B cell (primary cell): ENCODE data around the gene HOMER3. TPM values are rescaled to one million over a fixed set of nuclear protein-coding genes. Genes with fewer than 3 reads are reported as not detected.

Experiments
- ATAC-seq: fragments of 200-7000 bp; cut with Tn5 transposase; one replicate; pipeline ENCODE4 v1.10.0; 2021; ENCODE audit warnings: low read depth, mild to moderate bottlenecking, moderate number of reproducible peaks, moderate library complexity
- CTCF ChIA-PET: fragments of 350-600 bp; sonication (Branson Sonifier 250); formaldehyde crosslinking; loops from one replicate; lab custom pipeline; 2021; ENCODE audit warnings: antibody characterized with exemption, inconsistent platforms; lab: Charles Lee
- POLR2A ChIA-PET: fragments of 350-600 bp; sonication (Branson Sonifier 250); formaldehyde crosslinking; loops from one replicate; lab custom pipeline; 2021; ENCODE audit warnings: antibody characterized with exemption; lab: Charles Lee
- DNase-seq: peaks from one replicate; pipeline ENCODE4 v3.0.0; 2013
- H2AFZ ChIP-seq: 2 replicates; pipeline ENCODE4 v1.6.1; 2012; ENCODE audit warnings: mild to moderate bottlenecking, low read depth, low read length; ENCODE audit not compliant: insufficient read depth, poor library complexity, severe bottlenecking
- H3K27ac ChIP-seq, 2 donors: 1 replicate in 1 of 2; 2 replicates in 1 of 2; pipeline ENCODE4 v1.5.1; 2012 to 2013; ENCODE audit warnings: low read length in 2 of 2, mild to moderate bottlenecking in 2 of 2, moderate library complexity in 1 of 2
- H3K27me3 ChIP-seq, 4 experiments: fragments of 200-600 bp in 1 of 4; sonication (generic) in 1 of 4; replicated peaks in 1 of 4; 1 replicate in 2 of 4; 2 replicates in 2 of 4; pipeline versions ENCODE4 v1.6.1 to v1.7.0; 2013 to 2016; ENCODE audit warnings: low read length in 3 of 4, mild to moderate bottlenecking in 2 of 4, mixed read lengths in 1 of 4, moderate library complexity in 1 of 4; ENCODE audit not compliant: insufficient read depth in 4 of 4, control insufficient read depth in 3 of 4; ENCODE audit errors: control extremely low read depth in 1 of 4
- H3K36me3 ChIP-seq, 2 experiments: replicated peaks in 1 of 2; 1 replicate in 1 of 2; 2 replicates in 1 of 2; pipeline versions ENCODE4 v1.6.1 to v1.7.1; 2013; ENCODE audit warnings: low read length in 1 of 2; ENCODE audit not compliant: insufficient read depth in 2 of 2, control insufficient read depth in 1 of 2; ENCODE audit errors: control extremely low read depth in 1 of 2, extremely low read depth in 1 of 2
- H3K4me1 ChIP-seq, 2 donors: fragments of 200-600 bp in 1 of 2; sonication (generic) in 1 of 2; 1 replicate in 1 of 2; 2 replicates in 1 of 2; pipeline versions ENCODE4 v1.5.1 to v1.6.1; 2013 to 2017; ENCODE audit warnings: low read length in 2 of 2; ENCODE audit not compliant: control insufficient read depth in 2 of 2, insufficient read depth in 2 of 2
- H3K4me2 ChIP-seq: replicated peaks from 2 replicates; pipeline ENCODE3; 2012; ENCODE audit warnings: mild to moderate bottlenecking, low read depth, low read length; ENCODE audit not compliant: poor library complexity, severe bottlenecking
- H3K4me3 ChIP-seq, 5 experiments: fragments of 200-600 bp in 1 of 5; sonication (generic) in 1 of 5; 1 replicate in 3 of 5; 2 replicates in 2 of 5; pipeline versions ENCODE4 v1.5.1 to v1.7.0; 2011 to 2016; ENCODE audit warnings: low read length in 4 of 5, mild to moderate bottlenecking in 4 of 5, low read depth in 2 of 5, control low read depth in 1 of 5, moderate library complexity in 1 of 5; ENCODE audit not compliant: insufficient read depth in 1 of 5; ENCODE audit errors: control extremely low read depth in 1 of 5, extremely low read depth in 1 of 5
- H3K79me2 ChIP-seq: fragments of 200-600 bp; sonication (generic); one replicate; pipeline ENCODE4 v1.6.0; 2016; ENCODE audit warnings: low read length; ENCODE audit not compliant: control insufficient read depth, insufficient read depth
- H3K9ac ChIP-seq: fragments of 200-600 bp; sonication (generic); 2 replicates; pipeline ENCODE4 v1.6.1; 2017; ENCODE audit warnings: mild to moderate bottlenecking, low read length, moderate library complexity
- H3K9me3 ChIP-seq, 3 donors: one replicate each; pipeline versions ENCODE4 v1.6.1 to v1.7.1; 2013; ENCODE audit warnings: low read length in 2 of 3; ENCODE audit not compliant: control insufficient read depth in 2 of 3, insufficient read depth in 1 of 3; ENCODE audit errors: control extremely low read depth in 1 of 3
- H4K20me1 ChIP-seq: 2 replicates; pipeline ENCODE4 v1.6.0; 2012; ENCODE audit warnings: mild to moderate bottlenecking, low read length; ENCODE audit not compliant: insufficient read depth, control insufficient read depth, poor library complexity, severe bottlenecking
- H3K27ac Mint-ChIP-seq: one replicate; pipeline ENCODE4 v1.8.0; 2021; ENCODE audit warnings: mixed read lengths
- H3K27me3 Mint-ChIP-seq: one replicate; pipeline ENCODE4 v1.8.0; 2021; ENCODE audit warnings: mixed read lengths
- H3K4me1 Mint-ChIP-seq: one replicate; pipeline ENCODE4 v1.8.0; 2021; ENCODE audit warnings: mixed read lengths
- H3K4me3 Mint-ChIP-seq: one replicate; pipeline ENCODE4 v1.8.0; 2021; ENCODE audit warnings: mixed read lengths
- H3K9me3 Mint-ChIP-seq: one replicate; pipeline ENCODE4 v1.8.0; 2022; ENCODE audit warnings: mixed read lengths; ENCODE audit not compliant: insufficient read depth
- CTCF ChIP-seq: fragments of 200-600 bp; IDR thresholded peaks from one replicate; pipeline ENCODE4 v1.8.0; 2022; ENCODE audit warnings: antibody characterized with exemption, mild to moderate bottlenecking
- EZH2 ChIP-seq: IDR thresholded peaks from 2 replicates; pipeline ENCODE4 v1.6.1; 2012; ENCODE audit warnings: borderline replicate concordance, low read depth, mild to moderate bottlenecking, moderate library complexity, low read length; ENCODE audit not compliant: insufficient read depth, poor library complexity, severe bottlenecking
- WGBS: methylation state at CpG from one replicate; pipeline ENCODE4 v1.1.5; 2013; ENCODE audit warnings: missing lambda C conversion rate; ENCODE audit not compliant: insufficient coverage; 5-methylcytosine and 5-hydroxymethylcytosine counted together
- intact Hi-C: fragments of 100-400 bp; cut with micrococcal nuclease; formaldehyde crosslinking; loops from one replicate; pipeline ENCODE4 v1.10.0; 2022
- polyA plus RNA-seq: library from polyadenylated mRNA; depleted of rRNA; stranded (reverse); fragments of >200 nt; gene quantifications from 2 replicates; pipeline ENCODE4 v1.2.3, GENCODE V29; 2012
- total RNA-seq, 2 donors: library from RNA; stranded (reverse); fragments of 120-200 nt in 1 of 2; gene quantifications; 1 replicate in 1 of 2; 2 replicates in 1 of 2; pipeline versions ENCODE4 v1.2.3 to v1.2.4, GENCODE V29; 2013 to 2022

The HOMER3 gene
- total and polyA plus RNA-seq, 2 donors (not counting 1 experiment from before 2014, with no cell fraction given): 5.9 to 26.4 TPM

DNA sequence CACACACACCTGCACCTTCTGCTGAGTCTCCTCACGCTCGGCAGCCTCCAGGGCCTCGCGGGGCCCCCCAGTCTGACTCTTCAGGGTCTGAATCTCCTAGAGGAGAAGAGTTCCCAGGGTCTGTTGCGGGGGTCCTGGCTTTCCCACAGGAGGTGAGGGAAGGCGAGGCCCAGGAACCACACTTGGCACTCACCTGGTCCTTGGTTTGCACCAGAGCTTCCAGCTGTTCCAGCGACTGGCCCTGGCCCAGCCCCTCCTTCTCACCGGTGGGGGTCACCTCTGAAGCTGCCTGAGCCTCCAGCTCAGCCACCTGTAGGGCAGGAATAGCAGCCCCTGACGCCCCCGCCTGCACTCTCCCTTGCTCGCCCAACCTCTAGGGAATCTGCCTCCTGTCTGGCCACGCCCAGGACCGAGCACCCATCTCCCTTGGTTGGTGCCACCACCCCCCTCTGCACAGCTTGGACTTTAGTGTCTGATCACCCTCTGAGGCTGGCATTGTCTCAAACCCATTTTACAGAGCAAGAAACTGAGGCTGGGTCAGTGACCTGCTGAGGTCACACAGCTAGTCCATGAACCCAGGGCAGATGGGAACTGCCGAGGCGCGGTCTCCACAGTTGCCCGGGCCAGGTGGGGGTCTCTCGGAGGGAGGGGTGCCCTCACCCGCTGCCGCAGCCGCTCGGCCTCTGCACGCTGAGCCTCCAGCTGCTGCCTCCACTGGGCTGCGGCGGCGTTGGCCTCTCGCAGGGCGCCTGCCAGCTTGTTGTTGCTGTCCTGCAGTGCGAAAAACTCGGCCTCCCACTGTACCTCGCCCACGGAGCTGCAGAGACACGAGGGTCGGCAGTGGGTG lies 9.5 kb downstream of the HOMER3 start:
- no peaks in the 10 kb centered on the region for H3K9me3 ChIP-seq
- peaks cover 0 to 14% of the 10 kb centered on the region in 2 experiments for H3K36me3 ChIP-seq
- H3K27me3 ChIP-seq: peaks cover 0 to 20% (median 5%) of the 10 kb centered on the region in 4 experiments
- ATAC-seq (no peak), DNase-seq (no peak)
- H3K79me2 ChIP-seq: no peaks in the 10 kb centered on the region
- peak overlapping the region in 1 of 5 experiments; percentile 38 for H3K4me3 ChIP-seq
- H3K27ac ChIP-seq: no peak overlapping the region
- WGBS: 81% methylated on average over 34 of the region's 34 CpGs
- peak overlapping the region; percentile 80 for H3K4me2 ChIP-seq
- H3K9ac ChIP-seq: no peak overlapping the region
- peaks cover 7 to 14% of the 10 kb centered on the region in 2 donors for H3K4me1 ChIP-seq
- Mint-ChIP-seq H3K9me3 (no peaks in the 10 kb centered on the region), H3K27ac (no peak overlapping the region), H3K27me3 (peaks cover 7% of the 10 kb centered on the region), H3K4me3 (peak overlapping the region; percentile 10), H3K4me1 (peaks cover 9% of the 10 kb centered on the region)
- H4K20me1 ChIP-seq: no peaks in the 10 kb centered on the region
- intact Hi-C loops: loop anchor here (1.0 kb wide), 1 partner anchor 12 kb away; the partner anchor contains the start of genes COPE and DDX49
- CTCF ChIA-PET: no interaction called here
- POLR2A ChIA-PET: interaction anchor here (0.6 kb wide), 1 partner anchor 372 kb away, joined by 4 read pairs; no protein-coding TSS in a partner anchor
- TF ChIP-seq CTCF (no peak), EZH2 (no peak)
- H2AFZ ChIP-seq: peak overlapping the region; percentile 63

- no peak overlapping the region for H2AFZ ChIP-seq
- H3K79me2 ChIP-seq: no peaks in the 10 kb centered on the region
- H3K9ac ChIP-seq: no peak overlapping the region
- H3K27me3 ChIP-seq: peaks cover 0 to 14% (median 4%) of the 10 kb centered on the region in 4 experiments
- intact Hi-C loops: no loop called here
- H3K4me3 ChIP-seq: no peak overlapping the region
- H3K9me3 ChIP-seq: no peaks in the 10 kb centered on the region
- Mint-ChIP-seq H3K4me3 (no peak overlapping the region), H3K27ac (no peak overlapping the region), H3K27me3 (peaks cover 6% of the 10 kb centered on the region), H3K9me3 (no peaks in the 10 kb centered on the region), H3K4me1 (peaks cover 9% of the 10 kb centered on the region)
- TF ChIP-seq CTCF (no peak), EZH2 (no peak)
- ChIA-PET POLR2A (interaction anchor here (0.6 to 0.7 kb wide), 2 partner anchors 8 to 387 kb away, joined by 3 to 6 read pairs; no protein-coding TSS in a partner anchor), CTCF (no interaction called here)
- peaks cover 7 to 14% of the 10 kb centered on the region in 2 donors for H3K4me1 ChIP-seq
- ATAC-seq (no peak), DNase-seq (no peak)
- 93% methylated on average over 25 of the region's 25 CpGs for WGBS
- H3K4me2 ChIP-seq: no peak overlapping the region
- peaks cover 0 to 35% of the 10 kb centered on the region in 2 experiments for H3K36me3 ChIP-seq
- no peaks in the 10 kb centered on the region for H4K20me1 ChIP-seq
- H3K27ac ChIP-seq: no peak overlapping the region
Measured at GRCh38 chr19:18929311-18929710, 11.7 kb downstream of the HOMER3 start.
